Stomach (tissue), 19 donors: ENCODE measurements around the gene LRRC3. TPM values are rescaled to one million over a fixed set of nuclear protein-coding genes. Genes with fewer than 3 reads are reported as not detected.

Source experiments
- DNase-seq, 2 donors: peaks; one replicate each; pipeline versions ENCODE4 v3.0.0 to v3.0.0-alpha.2; 2013 to 2019
- H3K27ac ChIP-seq, 5 donors: fragments of 200-600 bp in 4 of 5; sonication (generic) in 4 of 5; one replicate each; pipeline ENCODE4 v1.5.1; 2013 to 2019; ENCODE audit warnings: mild to moderate bottlenecking in 1 of 5, moderate library complexity in 1 of 5
- H3K27me3 ChIP-seq, 3 donors: fragments of 200-600 bp; sonication (generic); one replicate each; pipeline ENCODE4 v1.5.1; 2017 to 2019; ENCODE audit warnings: mixed run types in 1 of 3
- H3K36me3 ChIP-seq, 4 donors: fragments of 200-600 bp; sonication (generic); 1 replicate in 3 of 4; 2 replicates in 1 of 4; pipeline ENCODE4 v1.5.1; 2016 to 2019
- H3K4me1 ChIP-seq, 4 donors: fragments of 200-600 bp; sonication (generic); one replicate each; pipeline ENCODE4 v1.5.1; 2016 to 2019
- H3K4me3 ChIP-seq, 4 donors: fragments of 200-600 bp; sonication (generic) in 3 of 4; one replicate each; pipeline ENCODE4 v1.5.1; 2016 to 2019; ENCODE audit warnings: mild to moderate bottlenecking in 1 of 4
- H3K9me3 ChIP-seq, 4 donors: fragments of 200-600 bp; sonication (generic); one replicate each; pipeline ENCODE4 v1.5.1; 2016 to 2019
- CTCF ChIP-seq, 7 experiments: fragments of 450-650 bp in 4 of 7; fragments of 200-600 bp in 3 of 7; sonication (generic) in 3 of 7; IDR thresholded peaks; one replicate each; pipeline ENCODE4 v1.5.1; 2016 to 2019; ENCODE audit warnings: antibody characterized with exemption in 7 of 7, control low read depth in 2 of 7, mild to moderate bottlenecking in 1 of 7
- EP300 ChIP-seq: sonication (generic); formaldehyde crosslinking; IDR thresholded peaks from one replicate; pipeline ENCODE4 v1.6.1; 2017; ENCODE audit warnings: antibody characterized with exemption
- POLR2A ChIP-seq, 4 donors: fragments of 450-650 bp; IDR thresholded peaks; one replicate each; pipeline ENCODE4 v1.6.1; 2016; ENCODE audit warnings: antibody characterized with exemption in 4 of 4, control low read depth in 2 of 4, mild to moderate bottlenecking in 1 of 4, moderate library complexity in 1 of 4
- POLR2AphosphoS5 ChIP-seq, 3 donors: sonication (generic); formaldehyde crosslinking; IDR thresholded peaks; one replicate each; pipeline ENCODE4 v1.6.1; 2016; ENCODE audit warnings: antibody characterized with exemption in 3 of 3
- WGBS, 5 donors: extraction: QIAGEN DNeasy Blood & Tissue Kit in 3 of 5; methylation state at CpG; one replicate each; pipeline versions ENCODE4 v1.1.5 to v1.1.7; 2013 to 2018; 5-methylcytosine and 5-hydroxymethylcytosine counted together
- intact Hi-C: fragments of 100-400 bp; cut with DNase I; formaldehyde crosslinking; loops from one replicate; pipeline ENCODE4 v1.15.1; 2023; ENCODE audit warnings: low total_unique reads
- long read RNA-seq, 10 donors: transcript quantifications; one replicate each; lab custom pipeline, GENCODE V29; 2026
- polyA plus RNA-seq, 3 donors: library from polyadenylated mRNA; stranded (reverse); fragments of 200-250 nt; gene quantifications; one replicate each; pipeline ENCODE4 v1.2.3, GENCODE V29; 2013
- total RNA-seq, 5 donors: library from RNA; depleted of rRNA; stranded (reverse); fragments of >200 nt; gene quantifications; one replicate each; pipeline versions ENCODE4 v1.1.0 to v1.2.3, GENCODE V29; 2014 to 2016
- donor health status: healthy with polysubstance abuse.
- donor health status: Bipolar disorder and iron deficiency.
- donor health status: healthy.

The LRRC3 gene
- total RNA-seq: 1 to 10 TPM; 1.2 to 8.0 (median 5.5) TPM
- polyA plus RNA-seq: 1 to 10 TPM in 2 of 3 donors, under 1 TPM in 1; 0.76 to 1.3 (median 1.3) TPM
- long read RNA-seq, donor 1, full-length matches to known transcripts: 2 of 2 reads
- long read RNA-seq, donor 1, partial matches to known transcripts: 0 of 2 reads
- long read RNA-seq, donor 1, other reads (novel, unspliced or antisense): 0 of 2 reads
- long read RNA-seq, donor 2, full-length matches to known transcripts: 2 of 2 reads
- long read RNA-seq, donor 2, partial matches to known transcripts: 0 of 2 reads
- long read RNA-seq, donor 2, other reads (novel, unspliced or antisense): 0 of 2 reads
- long read RNA-seq, donor 3, full-length matches to known transcripts: 2 of 2 reads
- long read RNA-seq, donor 3, partial matches to known transcripts: 0 of 2 reads
- long read RNA-seq, donor 3, other reads (novel, unspliced or antisense): 0 of 2 reads
- long read RNA-seq, donor 4: 0 reads
- long read RNA-seq, donor 5, full-length matches to known transcripts: 1 of 1 reads
- long read RNA-seq, donor 5, partial matches to known transcripts: 0 of 1 reads
- long read RNA-seq, donor 5, other reads (novel, unspliced or antisense): 0 of 1 reads
- long read RNA-seq, donor 6, full-length matches to known transcripts: 4 of 4 reads
- long read RNA-seq, donor 6, partial matches to known transcripts: 0 of 4 reads
- long read RNA-seq, donor 6, other reads (novel, unspliced or antisense): 0 of 4 reads
- long read RNA-seq, donor 7, full-length matches to known transcripts: 1 of 1 reads
- long read RNA-seq, donor 7, partial matches to known transcripts: 0 of 1 reads
- long read RNA-seq, donor 7, other reads (novel, unspliced or antisense): 0 of 1 reads
- long read RNA-seq, donor 8: 0 reads
- long read RNA-seq, donor 9: 0 reads
- long read RNA-seq, donor 10, full-length matches to known transcripts: 2 of 2 reads
- long read RNA-seq, donor 10, partial matches to known transcripts: 0 of 2 reads
- long read RNA-seq, donor 10, other reads (novel, unspliced or antisense): 0 of 2 reads

- Histone ChIP-seq H3K36me3 (peaks cover 0 to 9% (median 3%) of the 10 kb centered on the region in 4 donors), H3K4me1 (peaks cover 6 to 34% (median 25%) of the 10 kb centered on the region in 4 donors), H3K27me3 (peaks cover 0 to 8% (median 0%) of the 10 kb centered on the region in 3 donors), H3K9me3 (peaks cover 0 to 10% (median 8%) of the 10 kb centered on the region in 4 donors), H3K4me3 (peak within 1 kb of the TSS; percentile 72 to 91 (median 84)), H3K27ac (peak within 1 kb of the TSS in 4 of 5 donors; percentile 56 to 85 (median 73))
- WGBS, 5 donors: 6 to 11% (median 10%) methylated on average over 25 to 45 of the region's 45 CpGs
- intact Hi-C loops: no loop called here
- peak; percentile 88 to 94 for DNase-seq
- TF ChIP-seq POLR2A (IDR thresholded peaks at IDR 0.05) (no peak), EP300 (no peak), POLR2AphosphoS5 (IDR thresholded peaks at IDR 0.05) (no peak), CTCF (IDR thresholded peaks at IDR 0.05) (no peak)
Measured at GRCh38 chr21:44454747-44455523, at the start of gene LRRC3. Gene LRRC3 (plus strand): TSS chr21:44455510. CDS start chr21:44456645, 1,135 bp downstream.

GRCh38 chr21:44405948-44406872, 49.1 kb upstream of the LRRC3 start:
- H3K4me1 ChIP-seq: no peaks in the 10 kb centered on the region
- TF ChIP-seq CTCF (IDR thresholded peaks at IDR 0.05) (no peak), EP300 (no peak), POLR2A (IDR thresholded peaks at IDR 0.05) (no peak)
- DNase-seq: no peak
- H3K36me3 ChIP-seq: peaks cover 0 to 9% (median 0%) of the 10 kb centered on the region in 4 donors
- WGBS, 5 donors: 79 to 91% (median 83%) methylated on average over 30 to 37 of the region's 37 CpGs
- H3K4me3 ChIP-seq: no peak overlapping the region
- intact Hi-C loops: no loop called here
- peaks cover 0 to 4% (median 0%) of the 10 kb centered on the region in 4 donors for H3K9me3 ChIP-seq
- no peaks in the 10 kb centered on the region for H3K27me3 ChIP-seq
- H3K27ac ChIP-seq: no peak overlapping the region

- WGBS, 5 donors: 79 to 90% (median 88%) methylated on average over 8 of the region's 8 CpGs
- H3K4me1 ChIP-seq: no peaks in the 10 kb centered on the region
- TF ChIP-seq POLR2AphosphoS5 (IDR thresholded peaks at IDR 0.05) (no peak), POLR2A (IDR thresholded peaks at IDR 0.05) (no peak), CTCF (IDR thresholded peaks at IDR 0.05) (no peak), EP300 (no peak)
- peaks cover 0 to 9% (median 0%) of the 10 kb centered on the region in 4 donors for H3K36me3 ChIP-seq
- peaks cover 0 to 4% (median 0%) of the 10 kb centered on the region in 4 donors for H3K9me3 ChIP-seq
- no peaks in the 10 kb centered on the region for H3K27me3 ChIP-seq
- intact Hi-C loops: no loop called here
- no peak overlapping the region for H3K27ac ChIP-seq
- DNase-seq: no peak
- no peak overlapping the region for H3K4me3 ChIP-seq
Measured at GRCh38 chr21:44406953-44407352, 48.4 kb upstream of the LRRC3 start.
